ENCODE data around the gene LENG1.
A peak's percentile ranks its signal among the peaks of the same experiment; 100 is the strongest.
"Not testable (repeated sequence)": the region's sequence is repeated elsewhere in the genome, so short reads cannot be mapped to it uniquely, and the experiment has no call there.

Gene LENG1

GRCh38 chr19:54159352-54160181, at the start of gene LENG1:
Gene LENG1 (minus strand): TSS chr19:54159721. CDS start chr19:54159695, 26 bp downstream.
- peak; percentile 98 for DNase-seq

DNA sequence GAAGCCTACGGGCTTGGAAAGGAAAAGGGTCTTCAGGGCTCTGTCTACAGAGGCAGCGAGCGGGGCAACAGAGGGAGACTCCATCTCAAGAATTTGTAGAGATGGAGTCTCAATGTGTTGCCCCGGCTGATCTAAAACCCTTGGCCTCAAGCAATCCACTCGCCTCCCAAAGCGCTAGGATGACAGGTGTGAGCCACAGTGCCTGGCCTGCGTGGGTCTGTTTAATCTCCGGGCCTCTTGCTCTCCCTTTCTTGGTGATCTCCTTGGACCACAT, 49.2 kb upstream of the LENG1 start:
- no peak for DNase-seq

- peak; percentile 12 for DNase-seq
Measured at GRCh38 chr19:54207983-54208783, 48.7 kb upstream of the LENG1 start.

GRCh38 chr19:54207676-54207982, 48.1 kb upstream of the LENG1 start:
- no peak for DNase-seq

DNA sequence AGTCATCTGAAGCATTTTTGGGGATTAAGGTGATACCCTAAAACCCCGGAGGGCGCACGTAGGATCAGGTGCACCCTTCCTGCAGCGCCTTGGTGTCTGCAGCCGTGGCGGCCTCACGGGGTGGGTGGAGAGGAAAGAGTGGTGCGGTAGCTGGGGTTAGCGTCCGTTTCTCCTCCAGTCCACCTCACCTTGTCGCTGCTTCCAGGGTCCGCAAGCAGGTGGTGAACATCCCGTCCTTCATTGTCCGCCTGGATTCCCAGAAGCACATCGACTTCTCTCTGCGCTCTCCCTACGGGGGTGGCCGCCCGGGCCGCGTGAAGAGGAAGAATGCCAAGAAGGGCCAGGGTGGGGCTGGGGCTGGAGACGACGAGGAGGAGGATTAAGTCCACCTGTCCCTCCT, 47.7 kb upstream of the LENG1 start:
- not testable (repeated sequence) for DNase-seq

DNA sequence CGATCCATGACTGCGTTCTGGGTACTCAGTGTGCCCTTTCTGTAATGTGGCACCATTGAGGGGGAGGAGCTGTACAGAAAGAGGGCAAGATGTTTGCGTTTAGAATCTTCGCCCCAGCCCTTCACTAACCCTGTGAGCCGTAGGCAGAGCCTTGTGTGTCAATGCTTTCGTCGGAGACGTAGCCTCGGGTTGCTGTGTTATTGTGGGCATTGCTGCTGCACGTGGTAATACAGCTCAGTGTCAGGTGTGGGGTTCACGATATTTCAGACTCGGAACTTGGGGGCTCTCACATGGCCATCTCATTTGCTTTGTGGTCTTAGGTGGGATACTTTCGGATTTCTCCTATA, 47.3 kb upstream of the LENG1 start:
- no peak for DNase-seq

DNA sequence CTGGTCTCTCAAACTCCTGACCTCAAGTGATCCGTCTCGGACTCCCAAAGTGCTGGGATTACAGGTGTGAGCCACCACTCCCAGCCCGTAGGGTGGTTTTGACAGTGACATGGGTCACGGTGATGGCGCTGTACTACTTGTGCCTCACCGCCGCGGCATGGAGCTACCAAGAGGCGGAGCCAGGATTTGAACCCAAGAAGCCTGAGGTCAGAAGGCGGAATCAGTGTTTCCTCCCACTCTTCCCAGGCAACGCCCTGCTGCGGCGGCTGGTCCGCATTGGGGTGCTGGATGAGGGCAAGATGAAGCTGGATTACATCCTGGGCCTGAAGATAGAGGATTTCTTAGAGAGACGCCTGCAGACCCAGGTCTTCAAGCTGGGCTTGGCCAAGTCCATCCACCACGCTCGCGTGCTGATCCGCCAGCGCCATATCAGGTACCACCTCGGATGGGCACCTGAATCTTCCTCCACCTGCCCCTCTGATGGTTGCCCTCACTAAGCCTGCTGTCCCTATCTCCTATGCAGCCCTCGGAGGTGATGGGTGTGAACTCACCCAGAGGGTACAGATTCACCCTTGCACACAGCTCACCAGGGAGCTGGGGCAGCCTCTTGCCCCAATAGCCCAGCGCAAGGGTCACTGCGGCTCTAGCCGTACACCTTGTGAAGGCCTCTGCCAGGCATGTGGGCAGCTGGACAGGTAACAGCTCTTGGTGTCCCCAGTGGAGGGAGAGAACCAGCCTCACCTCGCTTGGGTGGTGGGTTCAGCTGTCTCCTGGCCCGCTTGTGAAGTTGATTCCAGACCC, 46.7 kb upstream of the LENG1 start:
- DNase-seq: no peak

DNA sequence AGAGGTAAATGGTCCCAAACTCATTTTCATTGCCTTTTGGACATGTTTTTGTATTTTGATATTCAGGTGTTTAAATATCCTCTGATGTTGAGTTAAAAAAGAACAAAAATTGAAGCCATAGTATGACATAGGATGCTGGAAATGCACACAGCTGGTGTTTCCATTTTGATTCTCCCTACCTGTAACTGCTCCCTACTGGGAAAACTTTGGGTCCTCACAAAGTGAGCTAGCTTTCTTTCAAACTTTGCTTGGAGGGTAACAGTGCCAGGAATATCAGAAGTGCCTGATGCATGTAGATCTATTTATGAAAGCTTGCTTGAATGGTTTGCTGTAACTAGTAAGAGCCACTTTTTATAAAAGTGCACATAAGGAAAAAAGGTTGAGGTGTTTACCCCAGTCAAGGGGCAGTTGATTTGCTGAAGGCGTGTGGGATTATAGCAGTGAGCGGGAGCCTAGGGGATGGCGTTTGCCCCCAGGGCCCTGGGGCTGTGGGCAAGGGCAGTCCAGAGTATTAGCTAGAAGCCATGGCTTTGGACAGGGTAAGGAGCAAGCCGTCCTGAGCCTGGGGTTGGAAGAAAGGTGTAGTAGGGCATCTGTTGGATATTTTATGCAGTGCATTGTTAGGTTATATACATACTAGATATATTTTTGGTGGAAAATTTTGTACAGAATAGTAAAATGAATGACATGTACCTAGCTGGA, 45.4 kb upstream of the LENG1 start:
- DNase-seq: no peak

- DNase-seq: no peak
Measured at GRCh38 chr19:54203151-54203611, 43.7 kb upstream of the LENG1 start.

DNA sequence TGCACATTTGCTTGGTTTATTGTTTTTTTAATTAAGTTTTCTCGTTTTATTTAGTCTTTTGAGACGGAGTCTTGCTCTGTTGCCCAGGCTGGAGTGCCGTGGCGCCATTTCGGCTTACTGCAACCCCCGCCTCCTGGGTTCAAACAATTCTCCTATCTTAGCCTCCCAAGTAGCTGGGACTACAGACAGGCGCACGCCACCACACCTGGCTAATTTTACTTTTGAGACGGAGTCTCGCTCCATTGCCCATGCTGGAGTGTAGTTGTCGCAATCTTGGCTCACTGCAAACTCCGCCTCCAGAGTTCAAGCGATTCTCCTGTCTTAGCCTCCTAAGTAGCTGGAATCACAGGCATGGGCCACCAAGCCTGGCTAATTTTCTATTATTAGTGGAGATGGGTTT, 42.5 kb upstream of the LENG1 start:
- DNase-seq: no peak

- no peak for DNase-seq
Measured at GRCh38 chr19:54201172-54201701, 41.7 kb upstream of the LENG1 start.

DNA sequence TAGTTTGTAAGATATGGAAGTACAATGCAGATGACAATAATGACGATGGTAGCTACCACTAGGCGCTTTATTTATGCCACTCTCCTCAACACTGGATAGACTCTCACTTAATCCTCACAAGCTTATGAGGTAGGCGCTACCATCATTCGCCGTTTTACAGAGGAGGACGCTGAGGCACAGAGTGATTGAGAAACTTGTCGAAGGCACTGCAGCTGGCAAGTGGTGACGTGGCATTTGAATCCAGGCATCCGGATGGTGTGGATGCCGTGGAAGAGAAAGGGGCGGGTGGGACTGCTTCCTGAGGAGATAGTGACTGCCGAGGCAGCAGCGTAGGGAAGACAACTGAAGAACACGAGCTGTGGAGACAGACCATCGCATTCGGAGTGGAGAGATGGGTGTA, 39.9 kb upstream of the LENG1 start:
- DNase-seq: no peak

GRCh38 chr19:54197121-54197520, 37.6 kb upstream of the LENG1 start:
- no peak for DNase-seq

DNA sequence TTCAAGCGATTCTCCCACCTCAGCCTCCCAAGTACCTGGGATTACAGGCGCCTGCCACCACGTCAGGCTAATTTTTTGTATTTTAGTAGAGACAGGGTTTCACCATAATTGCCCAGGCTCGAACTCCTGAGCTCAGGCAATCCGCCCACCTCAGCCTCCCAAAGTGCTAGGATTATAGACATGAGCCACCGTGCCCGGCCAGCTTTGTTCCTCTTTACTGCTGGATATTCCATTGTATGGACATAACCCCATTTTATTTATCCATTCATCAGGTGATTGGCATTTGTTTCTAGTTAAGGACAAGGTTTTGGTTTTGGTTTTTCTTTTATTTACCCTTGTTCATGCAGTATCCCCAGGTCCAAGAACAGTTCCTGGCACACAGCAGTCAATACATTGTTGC, 37.0 kb upstream of the LENG1 start:
- no peak for DNase-seq

DNA sequence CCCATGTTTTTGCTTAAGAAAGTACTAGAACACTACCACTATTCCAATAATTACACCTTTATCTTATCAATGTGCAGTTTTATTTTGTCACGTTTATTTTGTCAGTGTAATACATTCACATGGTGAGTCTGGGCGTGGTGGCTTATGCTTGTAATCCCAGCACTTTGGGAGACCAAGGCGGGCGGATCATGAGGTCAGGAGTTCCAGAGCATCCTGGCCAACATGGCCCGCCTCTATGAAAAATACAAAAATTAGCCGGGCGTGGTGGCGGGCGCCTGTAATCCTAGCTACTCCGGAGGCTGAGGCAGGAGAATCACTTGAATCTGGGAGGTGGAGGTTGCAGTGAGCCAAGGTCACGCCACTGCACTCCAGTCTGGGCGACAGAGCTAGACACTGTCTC, 34.9 kb upstream of the LENG1 start:
- not testable (repeated sequence) for DNase-seq

- DNase-seq: no peak
Measured at GRCh38 chr19:54193011-54193410, 33.5 kb upstream of the LENG1 start.

GRCh38 chr19:54191811-54192453, 32.4 kb upstream of the LENG1 start:
- no peak for DNase-seq

DNA sequence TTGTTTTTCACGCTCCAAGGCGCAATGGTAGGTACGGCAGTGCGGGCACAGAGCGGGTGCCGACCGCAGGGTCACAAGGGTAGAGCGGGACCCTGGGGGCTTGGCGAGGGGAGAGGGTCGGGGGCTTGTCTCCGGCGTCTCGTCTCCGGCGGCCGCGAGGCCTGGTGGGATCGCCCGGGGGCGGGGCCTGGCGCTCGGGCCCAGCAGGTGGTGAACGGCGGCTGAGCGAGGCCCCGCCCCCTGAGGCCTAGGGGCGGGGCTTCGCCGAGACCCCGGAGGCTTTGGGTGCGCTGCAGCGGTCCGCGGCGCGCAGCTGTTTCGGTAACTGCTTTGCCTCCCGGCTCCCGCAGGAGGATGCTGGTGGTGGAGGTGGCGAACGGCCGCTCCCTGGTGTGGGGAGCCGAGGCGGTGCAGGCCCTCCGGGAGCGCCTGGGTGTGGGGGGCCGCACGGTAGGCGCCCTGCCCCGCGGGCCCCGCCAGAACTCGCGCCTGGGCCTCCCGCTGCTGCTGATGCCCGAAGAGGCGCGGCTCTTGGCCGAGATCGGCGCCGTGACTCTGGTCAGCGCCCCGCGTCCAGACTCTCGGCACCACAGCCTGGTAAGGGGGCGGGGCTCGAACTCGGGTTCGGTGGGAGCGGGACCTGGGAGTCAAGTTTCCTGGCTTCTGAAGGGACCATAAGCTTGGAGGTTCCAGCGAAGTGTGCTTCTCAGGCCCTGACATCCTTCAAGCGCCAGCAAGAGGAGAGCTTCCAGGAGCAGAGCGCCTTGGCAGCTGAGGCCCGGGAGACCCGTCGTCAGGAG, 31.7 kb upstream of the LENG1 start, which contains the start of gene TSEN34:
TSS of gene TSEN34 (plus strand) at position 298 of the 800 bp plus-strand sequence. CDS start at position 355, 57 bp downstream.
- DNase-seq: peak; percentile 98

DNA sequence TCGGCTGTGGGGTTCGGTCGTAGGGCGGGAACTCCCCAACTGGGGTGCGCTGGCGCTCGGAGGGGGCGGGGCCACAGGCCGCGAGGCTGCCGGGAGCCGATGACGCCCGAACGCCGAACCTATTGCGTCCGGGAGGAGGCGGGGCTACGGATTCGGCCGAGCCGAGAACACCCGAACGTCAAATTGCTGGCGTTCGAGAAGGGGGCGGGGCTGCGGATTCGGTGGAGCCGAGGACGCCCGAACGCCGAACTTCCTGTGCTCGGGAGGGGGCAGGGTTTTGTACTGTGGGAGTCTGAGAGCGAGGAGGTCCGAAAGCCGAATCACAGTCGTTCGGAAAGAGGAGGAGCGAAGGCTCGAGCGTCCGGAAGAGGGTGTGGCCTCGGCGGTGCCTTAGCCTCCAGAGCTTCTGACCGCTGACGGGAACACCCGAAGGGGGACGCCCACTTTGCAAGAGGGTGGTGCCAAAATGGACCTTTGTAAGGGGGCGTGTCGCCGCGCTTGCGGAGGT, 31.0 kb upstream of the LENG1 start:
- DNase-seq: peak; percentile 99

- DNase-seq: peak; percentile 100
Measured at GRCh38 chr19:54189735-54190502, 30.4 kb upstream of the LENG1 start.
